ENCODE measurements around the gene FIGN. TPM values are rescaled to one million over a fixed set of nuclear protein-coding genes. Genes with fewer than 3 reads are reported as not detected.

Gene FIGN
- total RNA-seq, 1 donor, result not detected

DNA sequence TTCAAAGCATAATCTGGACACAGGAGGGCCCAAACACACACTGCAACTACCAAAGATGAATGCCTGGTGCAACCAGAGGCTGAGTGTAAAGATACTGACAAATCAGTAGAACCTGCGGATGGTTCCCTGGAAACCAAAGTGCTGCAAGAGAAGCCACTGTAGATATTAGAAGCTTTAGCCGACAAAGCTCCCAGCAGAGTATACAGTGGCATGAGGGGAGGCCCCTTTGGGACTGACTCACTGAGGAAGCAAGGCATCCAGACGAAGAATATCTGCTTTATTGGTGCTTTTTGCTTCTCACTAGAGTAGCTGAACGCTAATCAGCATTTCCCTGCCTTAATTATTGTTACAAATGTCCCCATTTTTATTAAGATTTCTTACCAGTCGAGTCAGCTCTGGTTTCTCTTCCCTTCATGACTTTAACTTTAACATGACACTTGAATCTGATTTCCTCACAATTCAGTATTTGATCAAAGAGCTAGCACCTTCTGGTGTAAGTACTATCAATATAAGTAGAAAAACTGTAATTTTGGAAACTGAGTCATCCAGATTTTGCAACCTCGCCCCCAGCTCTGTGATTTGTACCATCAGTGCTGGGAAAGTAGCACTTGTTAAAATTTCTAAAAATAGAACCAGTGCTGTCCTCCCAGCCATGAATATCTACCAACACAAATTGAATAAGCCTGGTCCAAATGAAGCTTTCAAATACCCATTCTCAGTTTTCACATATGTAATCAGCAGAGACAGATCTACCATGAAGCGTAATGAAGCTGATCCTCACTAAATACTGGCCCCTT lies 34.2 kb downstream of the FIGN start:
- Histone ChIP-seq H3K27me3 (ENCODE audit: insufficient read depth, low read length) (no peaks in the 10 kb centered on the region), H3K4me3 (ENCODE audit: low read length) (no peak overlapping the region), H3K9me3 (ENCODE audit: low read depth, low read length) (no peaks in the 10 kb centered on the region), H3K4me1 (ENCODE audit: insufficient read depth, low read length) (no peaks in the 10 kb centered on the region)

DNA sequence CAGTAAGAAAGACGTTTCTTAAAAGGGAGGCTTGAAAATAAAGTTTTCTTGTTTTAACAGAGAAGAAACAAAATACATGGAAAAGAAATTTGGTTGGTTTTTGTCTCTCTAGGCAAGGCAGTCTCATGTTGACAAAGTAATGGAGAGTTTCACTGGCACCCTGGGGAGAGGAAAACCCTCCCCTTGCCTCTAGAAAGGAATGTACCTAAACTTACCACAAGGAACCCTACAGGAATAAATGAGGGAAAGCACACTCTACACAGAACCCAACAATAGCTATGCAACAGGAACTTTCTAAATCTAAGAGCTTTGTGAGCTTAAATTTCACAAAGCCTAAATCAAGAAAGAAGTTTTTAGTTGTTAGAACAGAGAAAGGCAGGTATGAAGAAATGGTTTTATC lies 37.0 kb downstream of the FIGN start:
- H3K4me3 ChIP-seq (ENCODE audit: low read length), result no peak overlapping the region
- no peaks in the 10 kb centered on the region for H3K4me1 ChIP-seq (ENCODE audit: insufficient read depth, low read length)
- H3K27me3 ChIP-seq (ENCODE audit: insufficient read depth, low read length), result no peaks in the 10 kb centered on the region
- no peaks in the 10 kb centered on the region for H3K9me3 ChIP-seq (ENCODE audit: low read depth, low read length)

DNA sequence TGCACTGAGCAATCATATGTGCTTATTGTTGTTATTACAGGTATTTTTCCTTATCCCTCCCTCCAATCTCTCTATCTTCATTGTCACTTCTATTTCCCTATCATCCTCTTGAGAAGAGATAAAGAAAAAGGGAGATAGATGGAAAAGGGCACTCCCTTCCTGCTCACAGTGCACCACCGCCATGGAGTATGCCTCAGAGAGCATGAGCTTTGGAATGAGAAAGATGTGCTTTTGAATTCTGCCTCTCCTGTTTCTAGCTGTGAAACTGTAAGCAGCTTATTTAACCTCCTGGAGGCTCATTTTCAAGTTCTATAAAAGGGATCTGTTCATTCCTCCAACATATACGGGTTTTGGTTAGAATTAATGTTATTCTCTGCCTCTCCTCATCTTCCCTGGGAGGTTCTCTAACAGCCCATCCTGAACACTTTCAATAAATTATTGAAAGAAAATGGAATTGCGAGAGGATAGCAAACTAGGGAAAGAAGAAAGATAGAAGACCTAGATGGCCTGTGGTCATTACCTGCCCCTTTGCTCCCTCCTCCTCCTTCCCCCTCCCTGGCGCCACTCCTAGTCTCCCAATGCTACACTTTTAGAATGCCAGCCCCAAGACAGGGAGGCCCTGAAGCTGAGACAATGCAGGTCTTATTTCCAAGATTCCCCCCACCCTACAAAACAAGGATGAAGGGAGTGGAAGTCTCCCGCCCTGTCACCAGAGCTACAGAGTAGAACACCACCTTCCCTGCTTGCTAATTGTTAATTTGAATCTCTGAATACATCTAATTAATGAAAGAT lies 37.8 kb downstream of the FIGN start:
- Histone ChIP-seq H3K27me3 (ENCODE audit: insufficient read depth, low read length) (no peaks in the 10 kb centered on the region), H3K4me3 (ENCODE audit: low read length) (no peak overlapping the region), H3K4me1 (ENCODE audit: insufficient read depth, low read length) (no peaks in the 10 kb centered on the region), H3K9me3 (ENCODE audit: low read depth, low read length) (no peaks in the 10 kb centered on the region)

DNA sequence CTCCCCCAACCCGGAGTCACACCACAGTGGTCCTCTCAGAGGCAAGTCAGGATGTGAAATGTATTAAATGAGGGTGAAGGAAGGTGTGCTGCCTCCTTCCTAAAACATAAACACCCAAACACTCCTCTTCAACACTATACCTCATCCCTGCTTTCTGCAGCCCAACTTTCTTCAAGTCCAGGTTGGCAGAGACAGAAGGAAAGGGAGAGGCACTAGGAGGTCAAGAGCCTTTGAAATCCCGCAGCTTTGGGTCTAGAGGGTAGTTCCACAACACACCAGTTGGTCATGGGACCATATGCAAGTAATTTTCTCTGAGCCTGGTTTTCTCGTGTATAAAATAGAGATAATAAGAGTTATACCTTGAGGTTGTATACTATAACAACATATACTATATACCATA lies 38.4 kb downstream of the FIGN start:
- Histone ChIP-seq H3K4me1 (ENCODE audit: insufficient read depth, low read length) (no peaks in the 10 kb centered on the region), H3K4me3 (ENCODE audit: low read length) (no peak overlapping the region)

DNA sequence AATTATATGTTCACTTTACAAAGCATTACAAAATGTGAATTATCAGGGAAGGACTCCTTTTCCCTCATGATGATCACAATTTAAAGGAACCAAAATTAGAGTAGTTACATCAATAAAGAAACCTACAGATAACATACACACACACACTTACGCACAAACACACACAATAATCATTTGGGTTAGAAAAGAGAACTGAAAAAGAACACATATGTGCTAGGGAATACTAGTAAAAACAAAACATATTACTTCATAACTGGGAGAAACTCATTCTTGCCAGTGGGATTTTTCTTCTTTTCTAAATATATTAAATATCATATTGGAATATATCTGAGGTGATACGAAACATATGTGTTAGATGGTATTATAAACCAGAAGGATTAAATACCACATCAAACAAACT lies 42.3 kb downstream of the FIGN start:
- Histone ChIP-seq H3K9me3 (ENCODE audit: low read depth, low read length) (no peaks in the 10 kb centered on the region), H3K27me3 (ENCODE audit: insufficient read depth, low read length) (no peaks in the 10 kb centered on the region), H3K4me3 (ENCODE audit: low read length) (no peak overlapping the region), H3K4me1 (ENCODE audit: insufficient read depth, low read length) (no peaks in the 10 kb centered on the region)

More for the DNA sequence above, 38.4 kb downstream of the FIGN start:
- Histone ChIP-seq H3K27me3 (ENCODE audit: insufficient read depth, low read length) (no peaks in the 10 kb centered on the region), H3K9me3 (ENCODE audit: low read depth, low read length) (no peaks in the 10 kb centered on the region)

DNA sequence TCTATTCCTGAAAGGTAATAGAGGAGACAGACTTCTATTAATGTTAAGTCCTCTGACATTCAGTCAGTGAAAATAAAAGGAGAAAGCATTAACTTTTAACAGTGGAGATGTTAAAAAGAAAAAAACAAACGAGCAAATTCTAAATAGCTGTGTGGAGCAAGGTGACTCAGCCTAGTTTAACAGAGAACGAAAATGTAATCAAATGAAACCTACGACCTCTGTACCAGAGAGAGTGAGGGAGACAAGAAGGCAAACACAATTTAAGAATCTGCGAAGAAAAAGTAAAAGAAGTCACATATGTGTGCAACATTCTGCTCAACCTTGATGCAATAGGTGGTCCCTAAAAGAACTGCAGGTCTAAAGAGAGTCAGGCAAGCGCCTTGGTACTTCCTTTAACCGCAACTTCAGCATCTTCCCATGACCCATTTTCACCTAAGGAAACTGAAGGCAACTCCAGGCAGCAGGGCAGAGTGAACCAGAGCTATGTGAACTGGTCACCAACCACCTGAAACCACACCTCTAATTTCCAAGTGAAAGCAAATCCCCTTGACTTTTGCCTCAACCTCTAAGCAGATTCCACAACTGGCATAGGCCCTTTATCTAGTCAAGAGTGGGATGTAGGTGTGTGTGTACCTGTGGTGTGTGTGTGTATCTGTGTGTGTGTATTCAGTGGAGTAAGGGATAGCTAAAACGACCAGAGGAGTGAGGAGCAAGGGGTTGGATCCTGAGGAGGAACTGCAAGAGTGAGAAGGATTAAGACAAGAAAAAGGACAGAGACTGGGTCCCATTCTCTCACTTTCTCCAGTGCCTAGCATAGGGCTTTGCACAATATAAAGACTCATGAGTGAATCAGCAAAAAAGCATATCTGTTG lies 43.0 kb downstream of the FIGN start:
- Histone ChIP-seq H3K27me3 (ENCODE audit: insufficient read depth, low read length) (no peaks in the 10 kb centered on the region), H3K9me3 (ENCODE audit: low read depth, low read length) (no peaks in the 10 kb centered on the region), H3K4me1 (ENCODE audit: insufficient read depth, low read length) (no peaks in the 10 kb centered on the region), H3K4me3 (ENCODE audit: low read length) (no peak overlapping the region)

DNA sequence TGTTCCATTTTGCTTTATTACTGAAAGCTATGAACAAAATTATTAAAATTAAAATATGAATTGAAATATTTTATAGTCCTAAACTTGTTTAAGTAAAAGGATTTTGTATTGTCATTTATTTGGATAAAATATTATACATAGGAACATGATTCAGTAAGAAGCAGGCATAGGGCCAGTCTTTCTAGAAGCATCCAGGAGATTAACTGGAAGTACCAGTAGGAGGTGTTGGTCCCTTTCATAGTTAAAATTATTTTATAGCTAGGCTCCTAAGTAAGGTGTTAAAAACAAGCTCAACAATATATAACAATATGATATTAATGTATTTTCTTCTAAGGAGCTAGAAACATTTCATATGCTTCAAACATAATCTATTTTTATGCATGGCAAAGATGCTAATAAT lies 43.7 kb downstream of the FIGN start:
- Histone ChIP-seq H3K27me3 (ENCODE audit: insufficient read depth, low read length) (no peaks in the 10 kb centered on the region), H3K9me3 (ENCODE audit: low read depth, low read length) (no peaks in the 10 kb centered on the region), H3K4me1 (ENCODE audit: insufficient read depth, low read length) (no peaks in the 10 kb centered on the region), H3K4me3 (ENCODE audit: low read length) (no peak overlapping the region)

DNA sequence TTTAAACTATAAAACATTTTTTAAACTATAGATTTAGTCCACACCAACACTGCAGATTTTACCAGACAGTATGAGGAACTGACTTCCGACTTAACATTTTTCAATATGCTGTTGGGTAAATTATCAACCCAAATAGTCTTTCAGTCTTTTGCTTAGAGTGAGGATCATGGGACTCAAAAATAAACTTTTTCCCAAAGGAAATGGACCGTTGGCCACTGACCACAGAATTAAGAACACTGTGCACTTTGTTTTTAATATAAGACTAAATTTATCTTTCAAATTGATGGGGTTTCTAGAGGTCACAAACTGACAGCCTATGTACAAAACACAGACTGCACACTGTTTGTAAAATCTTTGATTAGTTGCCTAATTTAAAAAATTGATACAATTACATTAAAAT lies 44.9 kb downstream of the FIGN start:
- Histone ChIP-seq H3K9me3 (ENCODE audit: low read depth, low read length) (no peaks in the 10 kb centered on the region), H3K4me1 (ENCODE audit: insufficient read depth, low read length) (no peaks in the 10 kb centered on the region), H3K4me3 (ENCODE audit: low read length) (no peak overlapping the region), H3K27me3 (ENCODE audit: insufficient read depth, low read length) (no peaks in the 10 kb centered on the region)

DNA sequence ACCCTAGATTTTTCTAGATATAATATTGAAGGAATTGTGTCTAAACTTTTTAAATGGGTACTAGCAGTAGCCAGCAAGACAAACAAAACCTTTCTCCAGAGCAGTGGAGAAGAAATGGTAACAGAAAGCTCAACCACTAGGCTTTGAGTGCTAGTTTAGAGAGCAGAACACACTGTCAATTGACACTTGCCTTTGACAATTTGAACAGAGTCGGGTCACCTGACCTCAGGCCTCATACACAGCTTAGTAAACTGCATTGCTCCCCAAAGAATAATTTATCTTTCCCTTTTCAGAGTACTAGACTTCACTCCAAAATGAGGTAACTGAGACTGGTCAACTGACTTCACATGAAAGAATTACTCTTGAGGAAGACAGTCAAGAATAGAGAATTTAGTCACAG lies 48.6 kb downstream of the FIGN start:
- no peaks in the 10 kb centered on the region for H3K4me1 ChIP-seq (ENCODE audit: insufficient read depth, low read length)

DNA sequence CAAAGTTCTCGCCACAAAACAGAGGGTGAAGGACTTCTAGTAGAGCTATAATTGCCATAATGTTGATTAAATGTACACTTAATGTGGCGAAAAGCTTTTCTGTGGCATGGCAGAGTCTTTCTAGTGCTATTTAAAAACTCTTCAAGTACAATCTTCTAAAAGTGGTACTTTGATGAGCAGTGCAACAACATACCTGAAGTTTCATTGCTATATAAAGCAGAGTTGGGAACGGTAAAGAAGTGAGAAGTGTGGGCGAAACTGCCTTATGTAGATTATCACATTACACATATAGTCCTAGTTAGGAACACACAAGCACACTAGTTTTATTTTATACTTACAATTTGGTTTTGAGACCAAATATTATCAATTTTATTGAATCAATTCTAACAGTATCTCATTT lies 49.5 kb downstream of the FIGN start:
- no peaks in the 10 kb centered on the region for H3K4me1 ChIP-seq (ENCODE audit: insufficient read depth, low read length)
- no peaks in the 10 kb centered on the region for H3K9me3 ChIP-seq (ENCODE audit: low read depth, low read length)
- H3K27me3 ChIP-seq (ENCODE audit: insufficient read depth, low read length), result no peaks in the 10 kb centered on the region
- H3K4me3 ChIP-seq (ENCODE audit: low read length), result no peak overlapping the region

More for the DNA sequence above, 48.6 kb downstream of the FIGN start:
- no peaks in the 10 kb centered on the region for H3K9me3 ChIP-seq (ENCODE audit: low read depth, low read length)
- no peaks in the 10 kb centered on the region for H3K27me3 ChIP-seq (ENCODE audit: insufficient read depth, low read length)
- no peak overlapping the region for H3K4me3 ChIP-seq (ENCODE audit: low read length)

DNA sequence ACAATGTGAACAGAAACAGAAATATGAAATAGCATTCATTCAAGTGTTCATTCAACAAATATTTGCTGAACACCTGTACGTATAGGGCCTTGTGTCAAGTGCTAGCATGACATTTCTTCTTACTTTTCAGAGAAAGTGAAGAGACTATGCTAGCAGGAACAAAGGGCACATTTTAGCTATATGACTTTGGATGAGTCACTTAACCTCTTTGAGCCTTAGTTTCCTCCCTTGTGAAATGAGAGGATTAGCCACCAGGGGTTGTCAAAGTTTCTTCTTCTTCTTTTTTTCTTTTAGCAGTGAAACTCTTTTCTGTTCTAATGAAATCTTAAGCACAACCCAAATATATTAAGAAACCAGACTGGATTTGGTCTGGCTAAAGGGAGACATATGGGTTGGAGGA lies 53.1 kb downstream of the FIGN start:
- Histone ChIP-seq H3K27me3 (ENCODE audit: insufficient read depth, low read length) (no peaks in the 10 kb centered on the region), H3K9me3 (ENCODE audit: low read depth, low read length) (no peaks in the 10 kb centered on the region), H3K4me1 (ENCODE audit: insufficient read depth, low read length) (no peaks in the 10 kb centered on the region), H3K4me3 (ENCODE audit: low read length) (no peak overlapping the region)

DNA sequence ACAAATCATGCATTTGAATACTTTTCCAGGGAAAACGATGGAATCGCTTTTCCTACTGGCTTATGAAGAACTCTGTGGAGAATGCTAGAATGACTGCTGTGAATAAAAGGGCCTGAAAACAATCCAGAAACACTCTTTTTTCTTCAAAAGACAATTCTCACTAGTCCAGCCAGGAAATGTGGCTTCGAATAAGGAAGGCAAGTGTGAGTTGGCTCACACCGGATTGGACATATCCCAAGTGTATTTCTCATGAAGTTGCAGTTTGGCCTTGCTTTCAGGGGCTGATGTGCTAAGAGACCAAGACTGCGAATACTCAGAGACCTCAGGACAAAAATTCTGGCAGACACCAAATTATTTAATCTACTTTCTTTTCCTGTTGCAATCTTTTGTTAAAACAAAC lies 54.1 kb downstream of the FIGN start:
- H3K4me3 ChIP-seq (ENCODE audit: low read length), result no peak overlapping the region
- no peaks in the 10 kb centered on the region for H3K4me1 ChIP-seq (ENCODE audit: insufficient read depth, low read length)
- no peaks in the 10 kb centered on the region for H3K9me3 ChIP-seq (ENCODE audit: low read depth, low read length)
- H3K27me3 ChIP-seq (ENCODE audit: insufficient read depth, low read length), result no peaks in the 10 kb centered on the region

DNA sequence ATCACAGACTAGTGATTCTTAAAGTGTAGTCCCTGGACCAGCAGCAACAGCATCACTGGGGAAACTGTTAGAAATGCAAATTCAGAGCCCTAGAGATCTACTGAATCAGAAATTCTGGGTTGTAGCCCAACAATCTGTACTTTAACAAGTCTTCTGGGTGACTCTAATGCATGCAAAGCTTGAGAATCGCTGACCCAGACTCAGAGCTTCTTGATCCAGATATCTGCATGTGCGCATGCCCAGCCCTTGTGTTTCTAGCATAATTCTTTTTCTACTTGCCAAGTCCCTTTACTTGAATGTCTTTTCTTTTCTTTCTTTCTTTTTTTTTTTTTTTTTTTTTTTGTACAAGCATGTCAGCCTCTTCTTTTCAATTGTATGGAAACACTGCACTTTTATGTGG lies 60.4 kb downstream of the FIGN start:
- Histone ChIP-seq H3K4me1 (ENCODE audit: insufficient read depth, low read length) (no peaks in the 10 kb centered on the region), H3K4me3 (ENCODE audit: low read length) (no peak overlapping the region), H3K27me3 (ENCODE audit: insufficient read depth, low read length) (no peaks in the 10 kb centered on the region), H3K9me3 (ENCODE audit: low read depth, low read length) (no peaks in the 10 kb centered on the region)

DNA sequence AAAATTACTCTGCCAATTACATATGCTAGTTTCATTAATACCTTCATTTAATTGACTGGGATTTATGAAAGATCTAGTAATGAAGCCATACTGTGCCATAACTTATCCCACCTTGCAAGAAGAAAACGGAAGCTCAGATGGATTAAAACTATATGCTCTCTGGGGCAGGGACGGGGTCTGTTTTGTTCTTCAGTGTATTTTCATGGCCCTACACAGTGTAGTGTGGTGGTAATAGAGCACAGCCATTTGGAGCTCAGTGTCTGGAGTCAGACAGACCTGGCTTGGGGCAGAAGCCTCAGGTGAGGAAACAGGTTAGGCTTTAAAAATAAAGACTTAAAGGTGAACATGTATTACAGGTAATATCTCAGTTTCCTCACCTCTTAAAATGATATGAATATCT lies 62.3 kb downstream of the FIGN start:
- Histone ChIP-seq H3K27me3 (ENCODE audit: insufficient read depth, low read length) (no peaks in the 10 kb centered on the region), H3K4me3 (ENCODE audit: low read length) (no peak overlapping the region)

DNA sequence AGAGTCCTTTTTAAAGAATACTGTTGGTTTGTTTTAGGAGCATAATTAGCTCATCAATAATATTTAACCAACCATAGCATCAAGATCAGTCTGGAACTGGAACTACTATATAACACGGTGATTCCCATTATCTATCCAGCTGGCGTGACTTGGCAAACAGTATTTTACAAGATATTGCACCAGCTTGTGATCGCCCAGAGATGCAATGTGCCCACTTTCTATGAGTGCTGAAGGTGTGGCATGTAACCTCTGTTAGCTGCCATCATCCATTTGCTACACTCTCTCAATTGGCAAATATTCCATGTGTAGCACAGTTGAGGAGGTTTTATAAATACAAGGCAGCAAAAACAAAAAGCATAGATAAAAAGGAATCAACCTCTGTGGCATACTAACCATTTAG lies 64.9 kb downstream of the FIGN start:
- H3K4me1 ChIP-seq (ENCODE audit: insufficient read depth, low read length), result no peaks in the 10 kb centered on the region
- no peaks in the 10 kb centered on the region for H3K27me3 ChIP-seq (ENCODE audit: insufficient read depth, low read length)
- no peak overlapping the region for H3K4me3 ChIP-seq (ENCODE audit: low read length)
- H3K9me3 ChIP-seq (ENCODE audit: low read depth, low read length), result no peaks in the 10 kb centered on the region

More for the DNA sequence above, 62.3 kb downstream of the FIGN start:
- no peaks in the 10 kb centered on the region for H3K4me1 ChIP-seq (ENCODE audit: insufficient read depth, low read length)
- no peaks in the 10 kb centered on the region for H3K9me3 ChIP-seq (ENCODE audit: low read depth, low read length)
